Measurements from ENCODE around the gene ZFYVE19.
A peak's percentile ranks its signal among the peaks of the same experiment; 100 is the strongest.

The ZFYVE19 gene

DNA sequence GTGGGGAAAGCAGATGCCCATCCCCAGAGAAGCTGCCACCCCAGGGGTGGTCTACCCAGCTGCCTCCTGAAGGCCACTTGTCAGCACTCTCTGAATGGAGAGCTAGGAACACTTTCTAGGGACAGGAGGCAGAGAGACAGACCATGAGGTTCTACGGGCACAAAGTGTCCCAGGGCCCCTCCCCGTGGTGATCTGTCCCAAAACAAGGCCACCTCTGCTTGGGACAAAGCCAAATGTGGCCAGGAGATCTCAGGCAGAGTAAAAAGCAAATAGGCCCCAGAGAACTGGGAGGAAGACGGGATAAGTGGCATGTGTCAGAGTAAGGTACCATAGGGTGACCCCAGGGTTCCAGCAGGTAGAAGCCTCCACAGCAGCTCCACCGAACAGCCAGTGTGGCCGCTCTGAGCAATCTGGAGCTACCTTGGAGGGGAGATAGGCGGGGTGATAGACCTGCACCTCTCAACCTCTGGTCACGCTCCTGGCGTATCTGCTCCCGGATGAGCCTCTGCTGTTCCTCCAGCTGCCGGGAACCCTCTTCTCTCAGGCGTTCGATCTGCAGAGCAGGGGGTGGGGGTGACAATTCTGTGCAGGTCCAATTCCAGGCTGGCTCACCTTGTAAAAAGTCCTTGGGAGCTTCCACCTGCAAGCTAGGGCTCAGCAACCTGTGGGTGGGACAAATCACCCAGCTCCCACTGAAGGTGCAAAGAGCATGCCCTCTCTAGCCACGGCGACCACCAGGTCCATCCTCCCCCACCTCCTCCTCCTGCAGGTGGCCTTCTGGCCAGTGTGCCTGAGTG, 31.0 kb upstream of the ZFYVE19 start:
- no peak for DNase-seq

DNA sequence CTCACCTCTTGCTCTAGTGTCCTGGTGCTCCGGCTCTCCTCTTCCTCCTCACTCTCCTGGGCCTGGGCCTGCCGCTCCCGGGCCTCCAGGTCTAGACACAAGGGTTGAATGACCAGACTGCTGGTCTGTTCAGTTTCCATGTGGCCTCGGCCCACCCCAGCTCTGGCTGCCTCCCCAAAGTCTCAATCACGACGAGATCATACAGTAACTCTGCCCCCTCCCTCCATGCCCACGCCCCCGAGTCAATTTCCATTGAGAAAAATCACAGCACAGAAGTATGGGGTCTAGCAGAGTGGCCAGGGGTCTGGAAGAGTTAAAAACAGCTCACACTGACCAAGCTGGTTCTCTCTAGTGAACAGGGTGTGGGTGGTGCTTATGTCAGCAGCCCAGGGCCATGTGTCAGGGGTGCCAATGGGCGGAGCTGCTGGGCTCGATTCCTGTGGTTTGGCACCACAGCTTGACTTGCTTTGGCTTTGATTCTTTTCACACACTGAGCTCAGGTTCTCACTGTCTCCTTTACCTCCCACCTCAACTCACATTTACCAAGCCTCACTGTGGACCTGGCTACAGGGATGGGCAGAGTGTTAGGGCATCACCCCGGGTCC, 30.2 kb upstream of the ZFYVE19 start:
- DNase-seq, result no peak

DNA sequence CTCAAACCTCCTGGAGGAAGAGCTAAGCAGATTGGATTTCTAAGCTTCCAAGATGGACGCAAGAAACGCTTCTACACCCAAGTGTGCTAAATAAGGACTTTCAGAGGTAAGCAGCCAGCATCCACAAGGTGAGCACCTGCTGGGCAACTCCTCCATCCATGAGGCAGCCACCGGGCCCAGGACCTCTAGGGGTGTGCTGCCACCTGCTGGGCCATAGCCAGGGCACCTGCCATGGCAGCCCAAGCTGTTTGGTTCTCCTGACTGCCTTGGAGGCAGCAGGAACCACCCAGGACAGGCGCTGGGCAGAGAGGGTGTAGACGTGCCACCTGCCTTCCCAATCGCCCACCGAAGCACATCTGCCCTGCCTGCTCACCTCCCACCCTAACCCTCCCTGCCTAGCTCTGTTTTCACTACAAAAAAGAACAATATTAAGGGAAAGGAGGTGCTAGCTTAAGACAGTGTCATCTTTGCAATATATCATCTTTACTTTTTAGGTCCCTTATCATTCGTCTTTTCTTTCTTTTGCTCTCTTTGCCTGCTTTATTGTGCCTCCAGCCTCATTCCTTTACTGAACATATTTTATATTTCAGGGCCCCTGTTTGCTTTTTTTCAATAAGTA, 24.2 kb upstream of the ZFYVE19 start:
- DNase-seq, result peak; percentile 88

DNA sequence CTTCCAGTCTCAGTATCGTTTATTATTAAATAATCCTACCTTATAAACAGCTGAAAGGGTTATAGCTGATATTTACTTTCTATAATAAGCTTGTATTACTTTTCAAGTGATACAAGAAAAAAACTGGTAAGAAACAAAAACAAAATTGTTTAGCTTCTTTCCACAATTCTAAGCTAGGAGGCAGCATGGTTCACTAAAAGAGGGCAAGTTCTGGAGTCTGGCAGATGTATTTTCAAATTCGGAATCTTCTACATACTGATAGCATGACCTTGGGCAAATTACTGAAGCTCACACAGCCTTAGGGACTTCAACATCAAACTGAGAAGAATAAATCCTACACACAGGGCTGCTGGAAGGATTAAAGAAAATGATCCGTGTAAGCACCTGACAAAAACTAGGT, 21.7 kb upstream of the ZFYVE19 start:
- DNase-seq, result no peak

DNA sequence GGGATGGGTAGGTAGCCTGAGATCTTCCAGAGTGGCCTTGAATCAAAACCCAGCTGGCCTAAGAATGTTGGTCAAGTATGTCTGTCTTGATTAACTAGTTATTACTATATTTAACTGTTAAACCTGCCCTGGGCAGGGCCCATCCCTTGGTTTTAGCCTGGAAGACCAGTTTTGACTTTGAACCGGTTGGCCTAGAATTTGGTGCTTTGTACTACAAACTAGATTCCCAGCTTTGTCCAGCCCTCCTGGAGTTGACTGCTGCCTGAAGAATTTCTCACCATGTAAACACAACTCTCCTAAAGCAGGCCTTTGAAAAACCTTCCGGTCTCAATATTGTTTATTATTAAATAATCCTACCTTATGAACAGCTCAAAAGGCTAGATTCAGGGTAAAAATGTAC, 21.1 kb upstream of the ZFYVE19 start:
- no peak for DNase-seq

DNA sequence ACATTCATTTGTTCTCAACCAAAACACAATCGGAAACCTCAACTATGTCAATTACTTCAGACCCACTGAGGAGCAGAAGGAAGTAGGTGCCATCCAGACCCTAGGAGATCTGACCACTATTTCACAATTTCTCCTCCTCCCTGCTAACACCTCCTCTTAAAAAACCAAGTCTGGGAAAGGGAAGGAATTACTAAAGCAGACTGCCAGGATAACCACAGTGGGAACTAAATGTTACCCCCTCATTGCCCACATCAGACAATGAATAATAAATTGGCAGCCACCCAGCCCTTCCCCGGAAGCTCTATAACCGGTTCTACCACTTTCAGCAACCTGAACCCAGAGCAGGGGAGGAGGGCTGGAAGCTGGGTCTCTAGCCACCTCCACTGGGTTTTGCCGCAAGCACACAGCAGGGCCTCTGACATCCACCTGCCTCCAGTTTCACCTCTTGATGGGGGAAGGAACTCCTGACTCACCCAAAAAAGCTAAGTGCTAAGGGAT, 19.5 kb upstream of the ZFYVE19 start:
- peak; percentile 98 for DNase-seq

DNA sequence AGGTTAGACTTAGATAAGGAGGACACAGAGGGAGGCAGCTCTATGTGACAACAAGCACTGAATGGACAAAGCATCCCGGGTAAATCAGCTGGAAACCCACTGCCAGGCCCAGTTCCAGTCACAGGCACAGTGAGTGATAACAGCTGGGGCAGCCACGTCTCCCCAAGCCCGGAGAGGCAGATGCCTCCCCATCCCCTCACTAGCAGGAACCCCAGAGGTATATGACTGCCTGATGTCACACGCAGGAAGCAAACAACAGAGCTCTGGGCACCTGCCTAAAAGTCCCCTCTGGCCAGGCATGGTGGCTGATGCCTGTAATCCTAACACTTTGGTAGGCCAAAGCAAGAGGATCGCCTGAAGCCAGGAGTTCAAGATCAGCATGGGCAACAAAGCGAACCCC, 18.9 kb upstream of the ZFYVE19 start:
- DNase-seq, result peak; percentile 69

DNA sequence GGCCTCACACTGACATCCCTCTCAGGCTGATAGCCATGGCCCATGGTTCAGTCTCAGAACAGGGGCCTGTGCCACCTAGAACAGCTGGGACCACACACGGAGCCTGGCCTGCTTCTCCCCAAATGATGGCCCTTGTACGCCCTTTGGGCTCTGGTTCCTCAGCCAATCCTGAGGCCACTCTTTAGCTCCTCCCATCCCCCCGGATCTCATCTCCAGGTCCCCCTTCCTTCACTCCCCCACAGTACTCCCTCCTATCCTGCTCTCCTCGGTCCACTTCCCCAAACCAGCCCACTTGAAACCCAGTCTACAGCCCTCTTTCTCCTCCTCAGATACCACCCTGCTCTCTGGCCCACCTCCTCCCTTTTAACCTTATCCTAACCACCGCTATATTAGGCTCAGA, 17.8 kb upstream of the ZFYVE19 start:
- DNase-seq, result no peak

DNA sequence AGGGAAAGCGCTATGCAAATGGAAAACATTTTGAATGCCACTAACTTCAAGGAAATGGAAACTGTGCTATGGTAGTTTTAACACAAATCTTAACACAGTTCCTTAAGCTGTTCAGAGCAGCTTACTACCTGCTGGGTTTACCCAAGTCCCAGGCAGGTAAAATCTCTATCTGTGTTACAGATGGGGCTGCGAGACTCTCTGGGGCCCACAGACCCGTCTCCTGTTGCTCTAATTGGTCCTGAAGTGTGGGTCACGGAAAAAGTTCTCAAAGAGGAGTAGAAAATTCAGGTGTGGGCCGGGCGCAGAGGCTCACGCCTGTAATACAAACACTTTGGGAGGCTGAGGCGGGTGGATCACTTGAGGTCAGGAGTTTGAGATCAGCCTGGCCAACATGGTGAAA, 16.9 kb upstream of the ZFYVE19 start:
- DNase-seq, result no peak

DNA sequence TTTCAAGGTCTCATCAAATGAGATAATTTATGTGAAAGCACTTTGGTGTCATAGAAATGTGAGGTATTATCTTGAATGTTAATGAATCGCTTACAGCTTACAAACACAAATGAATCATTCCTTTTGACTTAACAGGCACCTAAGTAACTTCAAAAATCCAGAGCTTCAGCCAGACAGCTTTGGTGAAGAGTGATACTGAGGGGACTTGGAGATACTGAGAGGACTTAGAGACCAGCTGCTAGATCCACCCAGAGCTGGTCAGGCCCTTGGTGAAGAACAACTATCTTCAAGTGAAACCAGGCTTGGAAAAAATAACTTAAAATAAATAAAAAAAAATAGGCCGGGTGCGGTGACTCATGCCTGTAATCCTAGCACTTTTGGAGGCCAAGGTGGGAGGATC, 16.2 kb upstream of the ZFYVE19 start:
- DNase-seq, result no peak

DNA sequence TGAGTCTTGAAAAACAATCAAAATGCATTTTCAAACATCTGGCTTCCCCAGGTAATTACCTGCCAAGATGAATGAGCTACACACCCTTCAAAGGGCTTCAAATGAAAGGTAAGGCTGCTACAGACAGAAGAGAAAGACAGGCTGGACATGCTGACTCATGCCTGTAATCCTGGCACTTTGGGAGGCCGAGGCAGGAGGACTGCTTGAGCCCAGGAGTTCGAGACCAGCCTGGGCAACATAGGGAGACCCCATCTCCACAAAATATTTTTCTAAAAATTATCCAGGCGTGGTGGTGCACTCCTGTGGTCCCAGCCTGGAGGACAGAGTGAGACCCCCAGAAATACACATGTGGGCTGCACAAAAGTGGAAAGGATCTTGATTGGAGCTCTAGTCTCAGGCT, 14.5 kb upstream of the ZFYVE19 start:
- no peak for DNase-seq

DNA sequence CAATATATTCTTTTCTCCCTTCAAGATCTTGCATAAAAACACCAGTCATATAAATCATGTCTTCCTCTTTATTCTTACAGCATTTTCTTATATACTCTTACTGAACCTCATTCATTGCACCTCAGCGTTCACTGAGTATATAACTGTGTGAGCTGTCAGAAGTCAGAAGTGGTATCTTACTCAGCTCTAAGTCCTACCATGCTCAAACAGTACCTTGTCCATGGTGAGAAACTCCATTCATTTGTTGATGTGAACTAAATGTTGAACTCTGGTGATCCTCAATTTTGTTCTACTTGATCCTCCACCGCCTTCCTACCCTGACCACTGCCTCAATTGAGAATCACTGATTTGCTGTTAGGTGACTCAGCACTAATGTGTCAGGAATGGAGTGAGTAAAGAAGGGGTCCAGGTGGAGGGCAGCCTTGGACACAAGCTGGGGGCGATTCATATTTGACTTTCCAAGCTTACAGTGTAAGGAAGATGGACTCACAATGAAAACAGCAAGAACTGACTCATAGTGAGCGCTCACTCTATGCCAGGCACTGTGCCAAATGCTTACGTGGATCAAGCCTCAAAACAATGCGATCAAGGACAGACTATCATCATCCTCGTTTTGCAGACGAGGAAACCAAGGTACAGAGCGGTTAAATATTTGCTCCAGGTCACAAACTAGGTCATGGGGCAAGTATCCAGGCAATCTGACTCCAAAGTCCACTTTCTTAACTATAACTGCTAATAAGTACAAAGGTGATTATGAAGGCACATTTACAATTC, 13.5 kb upstream of the ZFYVE19 start:
- DNase-seq, result no peak

DNA sequence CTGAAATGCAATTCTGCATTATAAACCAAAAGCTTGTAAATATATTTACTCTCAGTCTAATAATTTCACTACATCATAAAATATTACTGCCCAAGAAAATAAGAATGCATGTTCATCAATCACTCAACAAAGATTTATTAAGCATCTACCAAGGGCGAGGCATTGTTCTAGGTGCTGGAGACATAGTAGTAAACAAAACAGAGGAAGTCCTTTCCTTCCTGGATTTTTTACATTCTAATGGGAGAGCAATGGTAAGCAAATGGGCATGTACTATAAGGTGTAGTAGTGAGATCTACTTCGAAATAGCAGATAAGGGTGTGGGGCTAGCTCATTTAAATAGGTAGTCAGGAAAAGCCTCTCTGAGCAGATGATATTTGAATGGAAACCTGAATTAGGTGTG, 10.8 kb upstream of the ZFYVE19 start:
- no peak for DNase-seq

DNA sequence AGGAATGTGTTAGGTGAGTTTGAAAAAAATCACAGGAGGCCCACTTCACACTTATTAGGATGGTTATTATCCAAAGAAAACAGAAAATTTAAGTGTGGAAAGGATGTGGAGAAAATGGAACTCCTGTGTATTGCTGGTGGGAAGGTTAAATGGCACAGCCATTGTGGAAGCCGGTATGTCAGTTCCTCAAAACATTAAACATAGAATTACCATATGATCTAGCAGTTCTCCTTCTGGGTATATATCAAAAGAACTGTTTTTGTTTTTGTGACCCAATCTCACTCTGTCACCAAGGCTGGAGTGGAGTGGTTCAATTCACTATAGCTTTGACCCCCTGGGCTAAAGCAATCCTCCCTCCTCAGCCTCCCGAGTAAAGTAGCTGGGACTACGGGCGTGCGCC, 10.4 kb upstream of the ZFYVE19 start:
- DNase-seq, result no peak

DNA sequence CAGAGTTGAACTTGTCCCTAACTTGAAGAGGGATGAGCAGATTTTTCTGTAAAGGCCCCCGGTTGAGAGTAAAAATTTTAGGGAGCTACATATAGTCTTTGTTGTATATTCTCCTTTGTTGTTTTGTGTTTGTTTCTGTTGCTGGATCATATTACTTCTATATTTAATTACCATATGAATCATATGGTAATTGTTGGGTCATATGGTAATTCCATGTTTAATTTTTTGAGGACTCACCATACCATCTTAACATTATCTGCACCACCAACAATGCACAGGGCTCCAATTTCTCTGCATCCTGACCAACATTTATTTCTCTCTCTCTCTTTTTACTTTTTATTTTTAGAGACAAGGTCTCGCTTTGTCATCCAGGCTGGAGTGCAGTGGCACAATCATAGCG, 7.4 kb upstream of the ZFYVE19 start:
- no peak for DNase-seq

DNA sequence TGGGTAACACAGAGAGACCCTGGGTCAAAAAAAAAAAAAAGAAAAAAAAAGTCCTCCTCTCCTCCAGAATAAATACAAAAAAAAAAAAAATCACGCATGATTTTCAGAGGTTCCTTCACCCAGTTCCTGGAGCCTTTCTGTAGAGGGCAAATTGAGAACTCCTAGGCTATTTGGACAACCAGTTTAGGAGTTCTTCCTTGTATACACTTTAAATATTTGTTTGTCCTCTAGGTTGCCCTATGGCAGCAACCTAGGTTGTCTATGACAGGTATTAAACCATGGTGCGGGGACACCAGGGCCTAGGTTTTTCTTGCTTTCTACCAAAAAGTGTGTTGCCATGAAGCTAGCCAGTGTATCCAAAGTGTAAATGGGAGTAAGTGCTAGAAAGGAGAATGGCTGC, 3.8 kb upstream of the ZFYVE19 start:
- no peak for DNase-seq

DNA sequence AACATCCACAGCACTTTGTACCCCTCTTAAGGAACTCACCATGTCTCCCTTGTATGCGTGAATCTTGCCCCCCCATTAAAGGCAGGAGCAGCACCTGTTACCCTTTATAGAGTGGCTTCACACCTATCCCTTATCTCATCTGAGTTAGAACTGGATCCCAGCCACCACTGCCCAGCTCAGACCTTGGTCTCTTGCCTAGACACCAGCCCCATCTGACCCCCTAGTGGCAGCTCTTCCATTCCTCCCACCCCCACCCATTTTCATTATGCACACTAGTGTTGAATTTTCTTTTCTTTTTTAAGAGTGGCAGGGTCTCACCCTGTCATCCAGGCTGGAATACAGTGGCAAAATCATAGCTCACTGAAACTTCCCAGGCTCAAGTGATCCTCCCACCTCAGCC, 3.2 kb upstream of the ZFYVE19 start:
- no peak for DNase-seq

DNA sequence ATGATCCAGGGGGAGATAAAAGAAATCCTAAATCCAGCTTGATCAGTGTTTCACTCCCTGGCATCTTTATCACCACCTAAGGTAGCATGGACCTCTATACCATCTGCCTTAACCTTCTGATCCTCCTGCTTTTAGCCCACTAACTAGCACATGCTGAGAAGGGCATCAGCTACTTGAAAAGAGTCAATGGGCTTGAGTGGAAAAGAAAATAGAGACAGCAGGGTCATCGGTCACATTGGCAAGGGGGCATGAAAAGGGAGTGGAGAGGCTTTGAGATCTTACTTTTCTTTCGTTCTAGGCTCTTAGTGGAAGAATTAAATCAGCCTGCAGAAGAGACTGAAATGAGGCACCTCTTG, 239 bp upstream of the ZFYVE19 start:
- DNase-seq, result no peak

DNA sequence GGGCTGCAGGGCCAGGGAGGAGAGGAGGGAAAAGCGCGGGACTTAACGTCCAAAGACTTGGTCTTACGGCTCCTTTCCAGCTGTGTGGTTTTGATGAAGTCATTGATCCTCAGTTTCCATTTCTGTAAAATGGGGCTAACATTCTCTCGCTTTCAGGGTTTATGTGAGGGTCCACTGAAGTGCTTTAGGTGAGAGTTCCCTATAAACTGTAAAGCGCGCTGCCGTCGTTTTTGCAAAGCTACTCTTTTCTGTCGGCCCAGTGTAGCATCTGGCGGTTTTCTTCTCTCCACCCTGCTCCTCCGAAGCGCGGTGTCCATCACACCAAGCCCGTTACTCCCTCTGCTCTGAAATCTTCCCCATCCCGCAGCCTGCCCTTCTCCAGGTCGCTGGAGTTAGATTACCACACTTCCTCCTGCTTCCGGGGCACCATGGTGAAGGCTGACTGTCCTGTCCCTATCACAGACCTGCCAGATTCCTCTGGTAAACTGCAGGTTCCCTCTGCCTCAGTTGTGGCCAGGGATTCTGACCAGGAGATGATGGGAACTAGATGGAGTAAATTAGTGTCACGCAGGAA, 1.1 kb downstream of the ZFYVE19 start:
- no peak for DNase-seq

DNA sequence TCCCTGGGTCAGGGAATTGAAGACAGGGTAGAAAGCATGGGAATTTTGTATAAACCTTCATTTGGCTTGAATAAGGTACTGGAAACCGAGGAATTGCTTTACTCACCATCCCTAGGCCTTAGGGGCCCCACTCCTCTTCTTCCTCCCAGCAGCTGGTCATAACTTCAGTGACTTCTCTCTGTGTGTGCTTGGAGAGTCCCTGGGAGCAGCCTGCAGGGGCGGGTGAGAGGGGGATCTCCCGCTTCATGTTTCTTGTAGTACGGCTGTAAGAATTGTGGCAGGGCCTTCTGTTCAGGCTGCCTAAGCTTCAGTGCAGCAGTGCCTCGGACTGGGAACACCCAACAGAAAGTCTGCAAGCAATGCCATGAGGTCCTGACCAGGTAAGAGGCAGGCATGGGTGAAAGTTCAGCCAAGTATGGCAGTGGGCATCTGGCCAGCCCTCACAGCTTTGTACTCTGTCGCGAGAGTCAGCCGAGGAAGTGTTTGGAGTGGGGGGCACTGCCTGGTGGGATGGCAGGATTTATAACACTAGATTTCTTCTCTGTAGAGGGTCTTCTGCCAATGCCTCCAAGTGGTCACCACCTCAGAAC, 2.1 kb downstream of the ZFYVE19 start:
- no peak for DNase-seq

DNA sequence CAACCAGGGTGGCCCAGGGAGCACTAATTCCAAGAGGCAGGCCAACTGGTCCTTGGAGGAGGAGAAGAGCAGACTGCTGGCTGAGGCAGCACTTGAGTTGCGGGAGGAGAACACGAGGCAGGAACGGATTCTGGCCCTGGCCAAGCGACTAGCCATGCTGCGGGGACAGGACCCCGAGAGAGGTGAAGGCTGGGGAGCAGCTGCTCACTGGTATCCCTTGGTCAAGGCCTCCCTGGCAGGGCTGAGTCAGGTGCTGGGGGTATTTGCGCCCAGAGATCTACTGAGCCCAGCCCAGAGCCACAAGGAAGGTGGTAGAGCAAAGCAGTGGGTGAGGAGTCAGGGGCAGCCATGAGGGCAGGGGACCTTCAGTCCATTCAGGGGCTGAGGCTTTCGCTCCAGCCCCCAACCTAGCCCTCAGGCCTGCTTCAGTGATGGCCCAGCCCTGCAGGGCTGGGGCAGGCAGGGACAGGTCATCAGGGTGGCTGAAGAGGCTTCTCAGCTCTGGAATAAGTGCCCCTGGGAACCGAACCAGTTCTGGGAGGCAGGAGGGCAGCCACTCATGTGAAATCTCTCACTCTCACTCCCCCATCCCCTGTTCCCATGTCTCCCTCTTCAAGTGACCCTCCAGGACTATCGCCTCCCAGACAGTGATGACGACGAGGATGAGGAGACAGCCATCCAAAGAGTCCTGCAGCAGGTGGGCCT, 6.0 kb downstream of the ZFYVE19 start:
- DNase-seq, result no peak

DNA sequence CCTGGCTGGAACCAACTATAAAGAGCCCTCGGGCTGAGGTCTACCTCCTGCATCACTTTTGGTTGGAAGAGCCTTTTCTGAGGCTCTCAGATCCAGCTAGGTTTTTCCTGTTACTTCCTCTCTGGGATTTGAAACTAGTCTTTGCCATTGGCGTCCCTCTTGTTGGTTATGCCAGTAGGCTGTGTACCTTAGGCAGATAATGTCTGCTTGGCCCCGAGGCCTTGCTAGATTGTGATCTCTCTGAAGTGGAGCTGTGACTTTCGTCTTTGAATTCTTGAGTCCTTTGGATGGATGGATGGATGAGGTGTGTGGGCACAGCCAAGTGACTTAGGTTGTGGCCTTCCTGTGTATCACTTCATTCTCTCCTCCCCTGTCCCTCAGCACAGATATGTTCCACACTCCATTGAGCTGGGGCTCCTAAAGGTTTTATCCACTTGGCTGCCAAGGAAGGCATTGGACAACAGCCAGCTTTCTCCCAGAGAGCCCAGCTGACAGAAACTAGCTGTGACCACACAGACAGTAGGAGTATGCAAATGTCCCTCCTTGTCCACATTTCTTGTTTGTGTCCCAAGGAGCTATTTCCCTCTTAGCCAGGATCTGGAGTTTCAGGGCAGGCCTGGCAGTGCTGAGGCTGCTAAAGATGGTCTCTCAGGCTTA, 8.3 kb downstream of the ZFYVE19 start:
- no peak for DNase-seq

Measured in COR-L47 (cell line).